K562 (cell line): ENCODE data around the gene GZMM. TPM values are rescaled to one million over a fixed set of nuclear protein-coding genes. Genes with fewer than 3 reads are reported as not detected.

Experiments
- ARHGAP35 ChIP-seq: fragments of 450-650 bp; IDR thresholded peaks from 2 replicates; pipeline ENCODE4 v1.6.1; 2018; ENCODE audit not compliant: partially characterized antibody
- CGGBP1 ChIP-seq: fragments of 250-450 bp; sonication (Bioruptor Pico); IDR thresholded peaks from 2 replicates; pipeline ENCODE4 v1.9.0; 2021; ENCODE audit warnings: mild to moderate bottlenecking
- E2F6 ChIP-seq, 2 experiments: IDR thresholded peaks; 2 replicates each; pipeline ENCODE4 v1.6.1; 2011; ENCODE audit warnings: borderline replicate concordance in 1 of 2, control low read depth in 1 of 2, low read depth in 1 of 2, low read length in 1 of 2, mild to moderate bottlenecking in 1 of 2, mixed read lengths in 1 of 2, moderate library complexity in 1 of 2; ENCODE audit not compliant: insufficient read depth in 1 of 2, insufficient read length in 1 of 2, poor library complexity in 1 of 2, severe bottlenecking in 1 of 2; ENCODE audit errors: extremely low read depth in 1 of 2
- ELK3 ChIP-seq: fragments of 450-650 bp; formaldehyde crosslinking; IDR thresholded peaks from 2 replicates; pipeline ENCODE4 v1.4.0; 2020; ENCODE audit warnings: mild to moderate bottlenecking
- ETS1 ChIP-seq: conservative IDR thresholded peaks from 2 replicates; pipeline ENCODE4 v1.6.1; 2011; ENCODE audit warnings: low read depth, mild to moderate bottlenecking, low read length; ENCODE audit not compliant: control insufficient read depth
- FOXA3 ChIP-seq, 2 experiments: fragments of 450-650 bp in 1 of 2; sonication (generic) in 1 of 2; formaldehyde crosslinking; IDR thresholded peaks in 1 of 2; conservative IDR thresholded peaks in 1 of 2; 2 replicates each; pipeline versions ENCODE4 v1.4.0 to v1.8.0; 2020 to 2022; ENCODE audit warnings: mild to moderate bottlenecking in 2 of 2, missing genetic modification reagents in 1 of 2
- HDAC3 ChIP-seq: fragments of 450-650 bp; IDR thresholded peaks from 2 replicates; pipeline ENCODE4 v1.6.1; 2018; ENCODE audit warnings: borderline replicate concordance, mild to moderate bottlenecking, moderate library complexity; ENCODE audit not compliant: partially characterized antibody
- HMG20B ChIP-seq: fragments of 250-450 bp; sonication (Bioruptor Pico); IDR thresholded peaks from 2 replicates; pipeline ENCODE4 v1.5.0; 2021; ENCODE audit warnings: mild to moderate bottlenecking
- MCM5 ChIP-seq: fragments of 450-650 bp; IDR thresholded peaks from 2 replicates; pipeline ENCODE4 v1.6.1; 2016; ENCODE audit warnings: low read depth
- NCOA4 ChIP-seq: fragments of 450-650 bp; IDR thresholded peaks from 2 replicates; pipeline ENCODE4 v1.6.1; 2018; ENCODE audit warnings: mild to moderate bottlenecking; ENCODE audit not compliant: partially characterized antibody
- NKRF ChIP-seq: fragments of 450-650 bp; IDR thresholded peaks from 2 replicates; pipeline ENCODE4 v1.6.1; 2016; ENCODE audit warnings: borderline replicate concordance
- PHF20 ChIP-seq: fragments of 450-650 bp; IDR thresholded peaks from 2 replicates; pipeline ENCODE4 v1.6.1; 2018; ENCODE audit not compliant: partially characterized antibody
- RBM39 ChIP-seq: fragments of 200-400 bp; formaldehyde crosslinking; optimal IDR thresholded peaks from 2 replicates; pipeline ENCODE3; 2018; ENCODE audit warnings: low read depth, low read length
- SPI1 ChIP-seq: IDR thresholded peaks from 2 replicates; pipeline ENCODE4 v1.6.1; 2011; ENCODE audit warnings: low read depth, low read length, control low read depth, borderline replicate concordance
- TGIF2 ChIP-seq: sonication (generic); formaldehyde crosslinking; IDR thresholded peaks from 2 replicates; pipeline ENCODE4 v1.8.1; 2022; ENCODE audit warnings: mild to moderate bottlenecking, missing genetic modification reagents, moderate library complexity
- ZC3H11A ChIP-seq: IDR thresholded peaks from 2 replicates; pipeline ENCODE4 v1.6.1; 2012; ENCODE audit warnings: low read depth, low read length, improper control_type of control experiment
- ZKSCAN3 ChIP-seq: fragments of 250-450 bp; sonication (Bioruptor Pico); IDR thresholded peaks from 2 replicates; pipeline ENCODE4 v1.4.0; 2020
- ZNF121 ChIP-seq: sonication (generic); formaldehyde crosslinking; conservative IDR thresholded peaks from 2 replicates; pipeline ENCODE4 v1.8.0; 2022; ENCODE audit warnings: missing genetic modification reagents
- ZNF143 ChIP-seq: sonication (generic); formaldehyde crosslinking; IDR thresholded peaks from 2 replicates; pipeline ENCODE4 v1.9.0; 2022; ENCODE audit warnings: mild to moderate bottlenecking, missing genetic modification reagents
- ZNF212 ChIP-seq: fragments of 450-650 bp; formaldehyde crosslinking; IDR thresholded peaks from 2 replicates; pipeline ENCODE4 v1.4.0; 2020; ENCODE audit warnings: mild to moderate bottlenecking
- ZNF583 ChIP-seq: fragments of 250-450 bp; sonication (Bioruptor Pico); IDR thresholded peaks from 2 replicates; pipeline ENCODE4 v1.4.0; 2020
- ZNF699 ChIP-seq: fragments of 250-450 bp; sonication (Bioruptor Pico); IDR thresholded peaks from 2 replicates; pipeline ENCODE4 v1.8.0; 2021; ENCODE audit warnings: mild to moderate bottlenecking, moderate library complexity; ENCODE audit not compliant: insufficient replicate concordance
- ZNF707 ChIP-seq: fragments of 250-450 bp; sonication (Bioruptor Pico); conservative IDR thresholded peaks from 2 replicates; pipeline ENCODE4 v1.8.0; 2022; ENCODE audit warnings: inconsistent platforms, mild to moderate bottlenecking, moderate library complexity
- polyA plus RNA-seq, 8 experiments: library from polyadenylated mRNA; depleted of rRNA in 4 of 8; stranded (reverse) in 5 of 8; unstranded in 3 of 8; fragments of >200 nt; fragmentation: Nextera tagmentation in 2 of 8; fragmentation: Illumina TruSeq in 1 of 8; extraction: Ambion mirVana in 2 of 8; extraction: Trizol in 1 of 8; gene quantifications; 2 replicates each; pipeline versions ENCODE4 v1.2.1 to v1.2.3, GENCODE V29; 2011 to 2014; ENCODE audit warnings: inconsistent platforms in 1 of 8, missing spikeins in 1 of 8
- total RNA-seq, 7 experiments: library from RNA; depleted of rRNA in 6 of 7; stranded (reverse); fragments of >200 nt in 6 of 7; fragmentation: Illumina TruSeq in 2 of 7; extraction: Trizol in 2 of 7; gene quantifications; 2 replicates each; pipeline versions ENCODE4 v1.2.1 to v1.2.3, GENCODE V29; 2011 to 2021; ENCODE audit warnings: low replicate concordance in 1 of 7

The GZMM gene
- total and polyA plus RNA-seq, 9 of the 15 experiments (the other 6 are each of a cell fraction or from before 2014, with no cell fraction given), result 0.08 to 2.6 (median 0.70) TPM; not detected in 2

- no peak for TF ChIP-seq SPI1
- no peak for TF ChIP-seq ZNF699 (CRISPR knock-in tag)
- TF ChIP-seq HDAC3, result no peak
- no peak for TF ChIP-seq NCOA4
- TF ChIP-seq RBM39, result no peak
- TF ChIP-seq CGGBP1 (CRISPR knock-in tag), result no peak
- TF ChIP-seq ZC3H11A, result no peak
- no peak for TF ChIP-seq ZNF121 (CRISPR knock-in tag)
- TF ChIP-seq ZNF143 (CRISPR knock-in tag), result no peak
- TF ChIP-seq FOXA3 (CRISPR knock-in tag; conservative IDR thresholded peaks at IDR 0.05 in 1 of 2, IDR thresholded peaks at IDR 0.05 in 1 of 2), result peak in 1 of 2 experiments; percentile 49; a peak in 1 of 4 replicates
- TF ChIP-seq ETS1, result no peak
- peak in 1 of 2 experiments; percentile 56 for TF ChIP-seq E2F6 (IDR thresholded peaks at IDR 0.05; ENCODE audit: borderline replicate concordance in 1 of 2, extremely low read depth in 1 of 2, insufficient read depth in 1 of 2, insufficient read length in 1 of 2, low read depth in 1 of 2, low read length in 1 of 2, poor library complexity in 1 of 2, severe bottlenecking in 1 of 2)
- no peak for TF ChIP-seq ELK3
- TF ChIP-seq ARHGAP35, result no peak
- no peak for TF ChIP-seq ZKSCAN3 (CRISPR knock-in tag)
- TF ChIP-seq HMG20B, result no peak
- no peak for TF ChIP-seq ZNF707 (CRISPR knock-in tag)
- no peak for TF ChIP-seq ZNF583 (CRISPR knock-in tag)
- TF ChIP-seq PHF20, result no peak
- TF ChIP-seq ZNF212 (CRISPR knock-in tag), result no peak
- no peak for TF ChIP-seq MCM5
- no peak for TF ChIP-seq TGIF2 (CRISPR knock-in tag)
- TF ChIP-seq NKRF, result no peak
Measured at GRCh38 chr19:512547-513365, 31.1 kb upstream of the GZMM start (continued).
